Right atrium auricular region (tissue), 2 donors: Measurements from ENCODE around the gene RWDD4. TPM values are rescaled to one million over a fixed set of nuclear protein-coding genes. Genes with fewer than 3 reads are reported as not detected.

Experiments used
- DNase-seq: peaks from one replicate; pipeline ENCODE4 v3.0.0-alpha.2; 2019; ENCODE audit warnings: low spot score
- H3K27ac ChIP-seq, 2 donors: fragments of 200-600 bp; sonication (generic); 1 replicate in 1 of 2; 2 replicates in 1 of 2; pipeline ENCODE4 v1.5.1; 2016 to 2019
- H3K27me3 ChIP-seq, 2 donors: fragments of 200-600 bp; sonication (generic); one replicate each; pipeline versions ENCODE4 v1.5.1 to v1.6.0; 2017 to 2019
- H3K36me3 ChIP-seq: fragments of 200-600 bp; sonication (generic); one replicate; pipeline ENCODE4 v1.5.1; 2016
- H3K4me1 ChIP-seq, 2 donors: fragments of 200-600 bp; sonication (generic); one replicate each; pipeline versions ENCODE4 v1.5.1 to v1.6.0; 2017 to 2019
- H3K4me3 ChIP-seq, 2 donors: fragments of 200-600 bp; sonication (generic); 1 replicate in 1 of 2; 2 replicates in 1 of 2; pipeline ENCODE4 v1.5.1; 2017 to 2019; ENCODE audit warnings: mild to moderate bottlenecking in 1 of 2, moderate library complexity in 1 of 2
- H3K9me3 ChIP-seq, 2 donors: fragments of 200-600 bp; sonication (generic); one replicate each; pipeline ENCODE4 v1.5.1; 2019
- CTCF ChIP-seq, 2 donors: fragments of 200-600 bp; sonication (generic); IDR thresholded peaks; one replicate each; pipeline ENCODE4 v1.5.1; 2019; ENCODE audit warnings: antibody characterized with exemption in 2 of 2
- total RNA-seq, 2 donors: library from RNA; depleted of rRNA; stranded (reverse); fragments of >200 nt; gene quantifications; one replicate each; pipeline ENCODE4 v1.1.0, GENCODE V29; 2016

The RWDD4 gene
- total RNA-seq, 2 donors from 2014 or later = 15.3 to 24.9 TPM

GRCh38 chr4:183636503-183636902 lies 22.5 kb downstream of the RWDD4 start:
- no peaks in the 10 kb centered on the region for H3K27me3 ChIP-seq
- no peak overlapping the region for H3K4me3 ChIP-seq
- H3K36me3 ChIP-seq = no peaks in the 10 kb centered on the region
- H3K27ac ChIP-seq = peak overlapping the region in 1 of 2 donors; percentile 2
- peaks cover 0 to 8% of the 10 kb centered on the region in 2 donors for H3K4me1 ChIP-seq
- TF ChIP-seq CTCF (IDR thresholded peaks at IDR 0.05) = no peak
- H3K9me3 ChIP-seq = no peaks in the 10 kb centered on the region
- DNase-seq = no peak

- no peak for DNase-seq
- no peaks in the 10 kb centered on the region for H3K36me3 ChIP-seq
- peak overlapping the region in 1 of 2 donors; percentile 34 for H3K27ac ChIP-seq
- H3K4me1 ChIP-seq = peaks cover 0 to 8% of the 10 kb centered on the region in 2 donors
- no peaks in the 10 kb centered on the region for H3K9me3 ChIP-seq
- H3K27me3 ChIP-seq = no peaks in the 10 kb centered on the region
- no peak overlapping the region for H3K4me3 ChIP-seq
- TF ChIP-seq CTCF (IDR thresholded peaks at IDR 0.05) = no peak
These were observed 23.2 kb downstream of the RWDD4 start for GRCh38 chr4:183635741-183636140.

GRCh38 chr4:183635321-183635720 lies 23.7 kb downstream of the RWDD4 start:
- TF ChIP-seq CTCF (IDR thresholded peaks at IDR 0.05) = no peak
- H3K27ac ChIP-seq = peak overlapping the region in 1 of 2 donors; percentile 34

GRCh38 chr4:183633476-183634400 lies 25.2 kb downstream of the RWDD4 start:
- TF ChIP-seq CTCF (IDR thresholded peaks at IDR 0.05) = no peak
- H3K9me3 ChIP-seq = no peaks in the 10 kb centered on the region
- H3K4me3 ChIP-seq = no peak overlapping the region
- DNase-seq = no peak
- H3K27me3 ChIP-seq = no peaks in the 10 kb centered on the region
- H3K27ac ChIP-seq = no peak overlapping the region
- H3K36me3 ChIP-seq = no peaks in the 10 kb centered on the region
- peaks cover 0 to 8% of the 10 kb centered on the region in 2 donors for H3K4me1 ChIP-seq

More at GRCh38 chr4:183635321-183635720, 23.7 kb downstream of the RWDD4 start:
- peaks cover 0 to 8% of the 10 kb centered on the region in 2 donors for H3K4me1 ChIP-seq
- H3K36me3 ChIP-seq = no peaks in the 10 kb centered on the region
- no peaks in the 10 kb centered on the region for H3K9me3 ChIP-seq
- DNase-seq = no peak
- no peak overlapping the region for H3K4me3 ChIP-seq
- H3K27me3 ChIP-seq = no peaks in the 10 kb centered on the region

- H3K4me3 ChIP-seq = no peak overlapping the region
- no peaks in the 10 kb centered on the region for H3K36me3 ChIP-seq
- H3K9me3 ChIP-seq = no peaks in the 10 kb centered on the region
- TF ChIP-seq CTCF (IDR thresholded peaks at IDR 0.05) = no peak
- H3K4me1 ChIP-seq = peaks cover 0 to 8% of the 10 kb centered on the region in 2 donors
- no peak for DNase-seq
- no peaks in the 10 kb centered on the region for H3K27me3 ChIP-seq
- H3K27ac ChIP-seq = no peak overlapping the region
These were observed 26.3 kb downstream of the RWDD4 start for GRCh38 chr4:183632689-183633088.
